HPDE6-E6E7 (cell line): Measurements from ENCODE around the gene PEMT.

Experiments used
- DNase-seq: peaks from one replicate; pipeline ENCODE4 v3.0.0; 2011; ENCODE audit warnings: missing footprints; ENCODE audit errors: extremely low spot score

Gene PEMT

DNA sequence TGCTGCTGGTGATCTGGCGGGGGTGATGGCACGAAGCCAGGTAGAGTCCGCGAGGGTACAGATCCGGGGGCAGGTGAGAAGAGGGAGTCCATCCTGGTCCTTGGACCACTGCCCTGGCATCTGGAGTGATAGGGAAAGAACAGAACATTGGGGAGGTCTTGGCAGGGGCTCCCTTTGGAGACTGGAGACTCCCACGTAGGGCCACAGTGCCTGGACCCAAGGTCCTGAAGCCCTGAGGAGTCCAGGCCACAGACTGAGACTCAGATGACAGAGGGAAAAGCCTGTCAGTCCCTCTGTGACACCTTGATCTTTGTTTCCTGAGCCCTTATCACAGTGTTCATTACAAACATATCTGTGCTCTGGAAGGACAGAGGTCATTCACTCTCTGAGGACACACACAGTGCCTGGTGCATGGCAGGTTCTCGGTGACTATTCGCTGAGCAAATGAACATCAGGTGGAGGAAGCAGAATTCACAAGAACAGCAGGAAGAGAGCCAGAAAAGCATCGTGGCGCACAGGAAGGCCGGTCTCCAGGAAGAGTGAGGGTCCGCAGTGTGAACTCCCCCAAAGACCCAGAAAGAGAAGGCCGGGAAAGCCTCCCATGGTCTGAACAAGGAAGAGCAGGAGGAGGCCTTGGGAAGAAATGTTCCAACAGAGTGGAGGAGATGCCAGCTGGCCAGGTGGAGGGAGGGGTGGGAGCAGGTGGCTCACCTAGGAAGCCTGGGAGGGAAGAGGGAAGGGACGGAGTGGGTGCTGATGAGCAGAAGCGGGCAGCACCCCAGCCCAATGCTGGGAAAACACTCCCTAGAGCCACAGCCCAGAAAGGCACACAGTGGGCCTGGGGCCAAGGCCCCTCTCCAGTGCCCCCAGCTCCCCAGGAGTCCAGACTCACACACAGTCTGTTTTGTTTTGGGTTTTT, 20.5 kb downstream of the PEMT start:
- DNase-seq, result no peak

DNA sequence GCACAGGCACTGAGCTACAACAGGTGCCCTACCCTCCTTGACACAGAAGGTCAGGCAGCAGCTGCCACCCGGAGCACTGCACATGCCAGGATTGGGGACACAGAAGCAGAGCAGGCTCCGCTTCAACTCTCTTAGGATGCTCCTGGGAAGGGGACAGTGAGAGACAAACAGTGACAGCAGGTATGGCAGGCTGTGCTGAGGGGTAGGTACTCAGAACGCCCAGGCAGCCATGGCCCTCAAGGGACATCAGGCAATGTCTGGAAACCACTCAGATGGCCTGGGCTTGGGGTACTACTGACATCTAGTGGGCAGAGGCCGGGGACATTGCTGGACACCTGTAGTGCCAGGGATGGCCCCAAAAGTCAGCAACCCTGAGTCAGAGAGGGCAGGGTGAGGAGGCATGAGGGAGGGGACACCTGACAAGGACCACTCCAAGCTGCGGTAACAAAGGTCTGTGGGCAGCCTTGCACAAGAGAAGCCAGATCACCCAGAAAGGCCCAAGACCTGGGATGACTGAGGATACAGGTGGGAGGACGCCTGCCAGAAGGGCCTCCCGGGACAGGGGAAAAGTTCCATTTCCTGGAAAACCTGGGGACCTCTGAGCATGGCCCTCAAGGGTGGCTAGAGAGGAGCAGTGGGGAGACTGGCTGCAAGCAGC, 21.2 kb downstream of the PEMT start:
- DNase-seq, result no peak

DNA sequence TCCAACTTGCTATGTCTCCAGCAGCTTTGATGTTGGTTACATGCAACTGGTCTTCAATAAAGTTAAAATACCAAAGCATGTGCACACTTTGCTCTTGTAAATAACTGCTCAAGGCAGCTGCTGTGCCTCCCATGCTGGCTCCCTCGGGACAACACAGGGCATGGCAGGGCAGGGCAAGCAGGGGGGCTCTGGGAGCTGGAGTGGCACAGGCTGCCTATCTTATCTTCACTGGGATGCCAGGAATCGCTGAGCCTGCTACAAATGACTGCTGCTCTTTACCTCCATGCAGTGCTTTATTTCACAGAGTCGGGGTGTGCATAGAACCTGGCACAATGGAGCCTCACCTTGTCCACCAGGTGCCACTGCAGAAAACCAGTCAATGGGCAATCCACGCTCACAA, 21.8 kb downstream of the PEMT start:
- DNase-seq, result no peak

DNA sequence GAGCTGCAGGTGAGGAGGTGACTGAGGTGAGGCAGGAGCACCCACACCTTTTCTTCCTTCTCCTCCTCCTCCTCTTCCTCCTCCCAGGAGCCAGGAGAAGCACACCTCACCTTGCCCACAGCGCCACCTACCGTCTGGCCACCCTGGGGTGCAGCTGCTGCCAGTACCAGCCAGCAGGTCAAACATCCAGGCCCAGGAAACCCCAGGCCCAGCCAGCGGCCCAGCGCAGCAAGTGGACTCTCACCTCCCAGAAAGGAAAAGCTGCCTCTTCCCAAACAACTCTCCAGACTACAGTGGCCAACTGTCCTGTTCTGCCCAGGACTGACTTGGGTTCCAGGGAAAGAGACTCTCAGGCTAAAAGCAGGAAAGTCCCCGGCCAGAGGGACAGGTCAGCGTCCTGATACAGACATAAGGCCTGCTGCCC, 22.7 kb downstream of the PEMT start:
- DNase-seq, result peak; percentile 67

DNA sequence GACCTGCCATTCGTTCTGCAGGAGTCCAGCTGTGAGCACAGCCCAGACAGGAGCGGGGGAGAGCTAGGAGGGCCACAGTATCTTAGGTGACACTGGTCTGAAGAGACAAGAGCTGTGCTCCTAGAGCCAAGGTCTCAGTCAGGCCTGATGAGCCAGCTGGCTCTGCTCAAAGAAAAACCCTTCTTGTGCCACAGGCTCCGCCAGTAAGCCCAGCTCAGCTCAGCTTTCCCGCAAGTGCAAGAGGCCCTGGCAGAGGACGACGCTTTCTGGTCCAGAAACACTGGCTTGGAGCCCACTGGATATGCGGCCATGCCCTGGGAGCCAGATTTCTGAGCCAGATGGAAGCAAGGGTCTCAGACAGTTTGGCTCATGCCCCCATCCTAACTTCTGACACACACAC, 23.9 kb downstream of the PEMT start:
- no peak for DNase-seq

DNA sequence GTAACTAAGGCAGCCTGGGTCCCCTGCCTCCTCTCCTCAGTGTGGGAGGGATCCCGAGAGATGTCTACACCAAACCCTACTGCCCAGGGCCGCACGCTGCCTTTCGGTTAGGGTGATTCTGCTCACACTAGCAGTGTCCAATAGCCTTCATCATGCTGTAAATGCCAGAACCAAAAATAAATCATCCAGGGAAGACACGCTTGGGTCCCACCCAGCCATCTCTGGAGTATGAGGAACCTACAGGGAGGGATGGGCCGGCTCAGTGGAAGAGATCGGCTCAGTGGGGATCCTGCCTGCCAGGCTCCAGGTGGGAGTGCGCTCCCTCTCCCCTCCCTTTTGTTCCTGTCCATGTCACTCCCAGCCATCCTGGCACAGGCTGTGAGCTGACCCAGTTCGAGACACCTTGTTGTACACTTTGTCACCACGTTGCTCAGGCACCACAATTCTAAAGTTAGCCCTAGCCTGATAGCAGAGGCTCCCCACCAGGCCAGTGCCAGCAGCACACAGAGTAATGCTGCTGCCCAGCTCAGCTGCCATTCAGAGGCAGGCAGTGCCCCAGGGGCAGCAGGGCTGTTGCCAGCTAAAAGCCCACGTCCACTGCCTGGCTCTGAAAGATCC, 24.5 kb downstream of the PEMT start:
- no peak for DNase-seq

DNA sequence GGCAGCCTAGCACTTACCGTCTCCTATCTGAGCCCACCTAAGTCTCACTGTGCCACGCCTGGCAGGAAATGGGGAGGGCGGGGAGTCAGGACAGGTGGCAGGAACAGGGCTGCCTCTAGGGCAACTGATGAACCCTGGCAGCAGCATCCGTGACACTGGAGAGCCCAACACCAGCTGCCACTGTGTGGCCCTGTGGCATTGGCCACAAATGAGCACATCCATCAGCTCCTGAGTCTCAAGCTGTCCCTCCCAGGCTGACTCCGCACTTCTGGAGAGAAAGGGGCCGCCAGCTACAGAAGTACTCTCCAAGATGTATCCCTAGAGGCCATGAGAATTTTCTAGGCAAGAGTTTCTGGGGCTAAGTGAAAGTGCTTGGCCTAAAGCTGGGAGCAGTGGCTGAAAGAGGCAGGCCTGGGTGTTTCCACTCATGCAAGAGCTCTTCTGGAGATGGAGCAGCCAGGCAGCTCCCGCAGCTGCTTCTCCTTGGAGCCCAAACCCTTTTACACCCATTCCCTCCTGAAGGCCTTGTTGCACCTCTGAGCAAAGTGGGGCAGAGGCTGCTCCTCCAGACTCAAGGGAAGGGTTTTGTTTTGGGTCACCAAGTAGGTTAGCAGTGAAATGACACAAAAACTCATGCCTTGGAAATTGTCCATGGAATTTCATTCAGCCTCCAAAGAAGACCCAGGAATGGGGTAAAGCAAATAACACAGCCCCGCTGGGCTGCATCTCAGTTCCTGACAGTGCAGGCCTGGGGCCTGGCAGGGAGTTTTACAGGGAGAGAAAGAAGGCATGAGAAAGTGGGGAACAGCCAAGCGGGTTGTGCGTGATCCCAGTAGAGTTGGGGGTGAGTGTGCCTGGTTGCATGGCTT, 25.8 kb downstream of the PEMT start:
- no peak for DNase-seq

DNA sequence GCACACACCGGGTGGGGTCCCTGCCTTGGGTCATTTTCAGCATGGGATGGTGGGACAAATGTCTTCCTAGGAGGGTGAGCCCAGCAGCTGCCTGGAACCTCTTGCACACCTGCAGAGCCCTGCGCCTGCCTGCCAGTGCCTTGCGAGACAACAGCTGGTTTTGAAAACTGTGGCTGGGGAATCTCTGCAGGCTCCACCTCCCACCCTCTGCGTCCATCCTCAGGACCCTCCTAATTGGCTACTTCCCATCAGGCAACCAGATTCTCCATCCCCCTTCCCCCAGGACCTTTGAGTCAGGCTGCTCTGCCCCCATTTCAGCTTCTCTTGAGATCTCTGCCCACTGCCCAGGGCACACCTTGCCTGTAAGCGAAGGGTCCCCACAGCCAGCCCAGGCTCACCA, 26.6 kb downstream of the PEMT start:
- DNase-seq, result no peak

DNA sequence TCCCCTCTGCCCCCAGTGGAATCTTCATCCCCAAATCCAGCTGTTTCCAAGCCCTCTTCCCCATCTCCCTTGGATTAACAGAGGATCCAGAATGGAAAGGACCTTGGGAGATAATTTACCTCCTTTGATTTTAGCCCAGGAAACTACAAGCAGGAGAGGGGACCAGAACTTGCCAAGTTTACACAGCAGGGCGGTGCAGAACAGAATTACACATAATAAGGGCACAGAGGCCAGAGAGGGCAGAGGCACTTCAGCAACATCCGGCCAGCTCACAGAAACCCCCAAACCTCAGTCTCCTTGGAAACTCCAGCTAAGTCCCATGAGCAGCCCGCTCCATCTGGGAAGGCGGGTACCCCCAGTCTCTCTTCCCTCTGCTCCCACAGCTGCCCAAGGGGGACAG, 27.2 kb downstream of the PEMT start:
- no peak for DNase-seq

DNA sequence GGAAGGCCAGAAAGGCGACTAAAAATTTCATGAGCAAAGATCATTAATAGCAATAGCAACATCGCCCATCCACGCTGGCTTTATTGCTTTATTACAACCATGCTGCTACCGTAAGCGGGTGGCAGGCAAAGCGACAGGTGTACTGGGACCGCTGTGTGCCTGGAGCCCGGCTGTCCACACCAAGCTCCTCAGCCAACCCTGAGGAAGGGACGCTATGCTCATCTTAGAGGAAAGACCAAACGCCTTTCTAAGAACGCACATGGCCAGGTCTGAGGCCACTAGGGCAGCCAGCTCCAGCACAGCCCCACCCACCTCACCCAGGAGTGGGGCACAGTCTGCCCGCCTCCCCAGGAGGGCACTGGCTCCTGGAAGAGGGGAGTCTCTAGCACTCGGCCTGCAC, 28.0 kb downstream of the PEMT start:
- DNase-seq, result no peak

DNA sequence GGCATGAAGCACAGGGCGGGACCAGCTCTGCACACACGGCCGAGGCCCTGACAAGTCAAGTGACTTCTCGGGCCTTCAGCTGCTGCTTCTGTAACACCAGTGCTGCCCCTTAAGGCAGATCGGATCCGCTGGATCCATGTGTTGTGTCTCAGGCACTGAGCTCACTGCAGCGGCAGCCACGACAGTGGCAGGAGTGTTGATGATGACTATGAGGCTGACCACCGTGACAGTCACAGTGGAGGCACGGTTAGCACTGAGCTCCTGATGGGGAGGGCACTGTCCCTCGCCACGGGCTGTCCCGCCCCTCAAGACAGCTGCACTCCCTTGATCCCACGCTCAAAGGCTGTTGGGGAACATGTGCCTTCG, 29.4 kb downstream of the PEMT start:
- DNase-seq, result no peak

DNA sequence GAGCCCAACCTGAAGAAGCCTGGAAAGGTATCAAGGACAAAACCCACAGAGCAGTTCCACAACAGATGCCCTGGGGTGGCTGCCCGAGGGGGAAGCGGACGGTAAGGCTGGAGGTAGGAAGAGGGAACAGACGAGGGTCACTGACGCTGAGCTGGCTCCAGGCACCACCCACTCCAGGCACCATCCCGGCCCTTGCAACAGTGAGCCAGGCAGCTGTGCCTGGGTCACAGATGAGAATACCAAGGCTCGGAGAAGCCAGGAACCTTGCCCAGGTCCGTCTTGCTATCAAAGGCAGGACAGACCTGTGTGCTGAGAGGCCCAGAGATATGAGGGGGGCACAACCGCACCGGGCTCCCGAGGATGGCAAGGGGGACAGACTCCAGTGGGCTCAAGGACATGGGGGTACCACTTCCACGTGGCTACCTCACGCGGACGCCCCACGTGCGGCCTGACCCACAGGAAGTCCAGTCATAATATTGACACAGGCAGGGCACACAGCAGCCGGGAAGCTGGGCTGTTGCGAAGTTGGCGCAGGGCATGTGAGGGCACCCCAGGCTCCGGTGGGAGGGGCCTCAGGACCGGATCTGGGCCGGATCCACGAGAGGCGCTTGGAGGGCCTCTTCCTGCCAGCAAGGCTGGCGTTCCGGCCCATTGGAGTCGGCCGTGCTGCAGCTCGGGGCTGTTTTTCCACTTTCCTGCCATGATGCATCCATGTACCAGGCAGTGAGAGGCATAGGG, 29.9 kb downstream of the PEMT start:
- no peak for DNase-seq

DNA sequence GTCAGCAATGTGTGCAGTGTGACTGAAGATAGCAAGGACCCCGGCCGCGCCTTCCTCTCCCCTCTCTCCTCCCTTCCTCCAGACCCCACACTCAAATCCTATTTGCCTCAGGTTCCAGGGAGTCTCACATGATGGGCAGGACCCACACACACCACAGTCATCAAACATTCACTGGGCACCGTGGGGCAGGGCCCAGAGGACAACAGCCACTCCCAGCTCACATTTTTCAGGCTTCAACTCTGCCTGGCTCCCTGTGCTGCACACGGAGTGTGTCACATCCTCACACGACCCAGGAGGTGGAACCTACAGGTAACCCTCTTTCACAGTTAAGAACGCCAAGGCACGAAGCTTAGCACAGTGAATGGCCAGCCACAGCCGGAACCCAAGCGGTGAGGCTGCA, 30.5 kb downstream of the PEMT start:
- no peak for DNase-seq

DNA sequence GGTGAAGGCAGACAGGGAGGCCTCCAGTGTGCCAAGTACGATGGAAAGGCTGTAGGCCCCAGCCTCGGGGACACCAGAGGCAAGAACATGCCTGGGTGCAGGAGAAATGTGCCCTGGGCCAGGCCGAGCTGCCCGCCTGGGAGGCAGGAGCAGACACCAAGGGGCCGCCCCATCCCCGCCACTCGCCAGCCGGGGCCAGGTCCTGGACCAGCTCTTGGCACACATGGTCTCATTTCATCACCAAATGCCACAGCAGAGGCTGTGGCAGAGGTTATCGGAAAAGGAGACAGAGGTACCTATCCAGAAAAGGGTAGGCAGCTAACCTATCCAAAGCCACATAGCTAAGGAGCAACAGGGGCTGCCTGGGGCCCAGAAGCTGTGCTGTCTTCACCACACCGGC, 31.3 kb downstream of the PEMT start:
- DNase-seq, result no peak

DNA sequence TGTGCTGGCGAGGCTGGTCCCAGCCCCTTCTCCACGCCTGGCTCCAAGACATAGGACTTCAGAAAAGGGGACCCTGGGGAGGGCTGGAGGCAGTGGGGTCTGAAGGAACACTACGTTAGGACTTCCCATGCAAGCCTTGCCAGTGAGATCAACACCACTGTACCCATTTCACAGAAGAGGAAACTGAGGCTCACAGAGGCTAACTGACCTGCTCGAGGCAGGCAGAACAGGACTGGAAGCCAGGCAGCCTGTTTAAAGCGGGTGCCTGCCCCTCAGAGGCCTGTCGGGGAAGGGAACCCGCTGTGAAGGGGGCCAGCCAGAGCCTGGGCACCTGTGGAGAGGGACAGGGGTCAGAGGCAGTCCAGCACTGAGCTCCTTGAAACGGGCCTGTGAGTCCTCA, 32.3 kb downstream of the PEMT start:
- DNase-seq, result no peak

DNA sequence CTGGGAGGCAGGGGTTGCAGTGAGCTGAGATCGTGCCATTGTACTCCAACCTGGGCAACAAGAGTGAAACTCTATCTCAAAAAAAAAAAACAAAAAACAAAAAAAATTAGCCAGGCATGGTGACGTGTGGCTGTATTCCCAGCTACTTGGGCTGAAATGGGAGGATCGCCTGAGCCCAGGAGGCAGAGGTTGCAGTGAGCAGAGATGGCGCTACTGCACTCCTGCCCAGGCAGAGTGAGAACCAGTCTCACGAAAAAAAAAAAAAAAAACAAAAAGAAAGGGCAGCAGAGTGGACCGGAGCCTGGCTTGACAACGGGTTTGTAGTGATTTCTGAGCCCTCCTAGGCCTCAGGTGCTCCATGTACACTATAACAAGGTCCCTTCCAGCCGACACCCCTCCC, 33.1 kb downstream of the PEMT start:
- no peak for DNase-seq

DNA sequence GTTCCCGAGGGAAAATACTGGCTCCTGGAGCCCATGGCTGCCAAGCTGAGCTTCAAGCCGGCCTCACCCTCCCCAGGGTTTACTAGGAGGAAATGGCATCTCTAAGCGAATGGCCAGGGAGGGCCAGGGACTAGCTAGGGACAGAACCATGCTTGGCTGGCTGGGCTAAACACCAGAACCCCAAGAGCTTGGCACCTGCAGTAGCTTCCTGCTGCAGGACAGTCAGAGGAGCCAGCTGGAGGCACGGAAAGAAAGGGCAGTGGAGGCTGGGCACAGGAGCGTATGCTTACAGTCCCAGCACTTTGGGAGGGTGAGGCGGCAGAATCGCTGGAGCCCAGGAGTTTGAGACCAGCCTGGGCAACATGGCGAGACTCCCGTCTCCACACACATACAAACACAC, 33.7 kb downstream of the PEMT start:
- DNase-seq, result no peak

DNA sequence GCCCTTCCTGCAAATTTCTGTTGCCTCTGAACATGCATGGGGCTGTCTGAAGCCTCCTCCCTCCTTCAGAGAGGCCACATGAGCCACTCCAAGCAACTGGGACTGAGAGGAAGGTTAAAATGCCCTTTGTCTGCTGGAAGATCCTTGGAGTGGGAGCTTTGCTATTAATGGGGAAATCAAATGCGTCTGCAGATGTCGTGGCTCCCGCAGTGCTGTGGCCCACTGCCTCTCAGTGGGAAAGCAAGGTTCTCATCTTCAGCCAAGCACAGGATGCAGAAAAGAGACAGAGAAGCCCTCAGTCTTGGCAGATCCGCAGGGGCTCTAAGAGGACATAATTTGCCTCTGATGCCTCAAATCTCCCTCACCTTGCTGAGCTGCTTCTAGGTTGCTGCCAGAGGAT, 34.8 kb downstream of the PEMT start:
- DNase-seq, result no peak

DNA sequence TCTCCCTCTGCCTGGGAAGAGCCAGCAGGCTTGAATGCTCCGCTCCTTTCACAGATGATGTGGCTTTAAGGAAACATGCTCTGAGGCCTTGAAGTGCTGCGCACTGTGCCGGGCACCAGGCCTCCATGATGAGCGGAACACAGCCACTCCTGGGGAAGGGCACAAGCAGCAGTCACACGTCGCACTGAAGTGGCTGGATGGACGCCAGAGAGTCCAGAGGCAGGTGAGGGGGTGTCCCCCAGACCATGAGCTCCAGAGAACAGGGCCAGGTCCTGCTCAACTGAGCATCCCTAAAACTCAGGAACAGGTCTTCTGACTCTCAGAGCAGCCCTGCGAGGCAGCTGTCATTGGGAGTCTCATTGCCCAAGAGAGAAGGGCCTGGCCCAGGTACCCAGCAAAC, 35.6 kb downstream of the PEMT start:
- no peak for DNase-seq

DNA sequence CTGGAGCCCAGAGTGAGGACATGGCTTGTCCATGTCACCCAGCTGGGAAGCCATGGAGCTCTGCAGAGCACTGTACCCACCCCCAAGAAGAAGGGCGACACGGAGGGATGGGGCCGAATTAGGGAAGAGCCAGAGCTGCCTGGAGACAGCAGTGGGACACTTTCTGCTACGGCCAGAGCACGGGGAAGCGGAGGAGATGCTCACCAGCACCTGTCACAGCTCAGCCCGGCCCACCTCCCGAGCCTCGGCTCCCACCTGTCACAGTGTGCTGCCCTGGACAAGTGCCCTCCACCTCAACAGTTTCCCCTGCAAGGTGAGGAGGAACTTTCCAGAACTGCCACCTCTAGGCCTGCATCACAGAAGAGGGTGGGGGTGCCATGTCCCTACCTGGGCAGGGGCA, 36.4 kb downstream of the PEMT start:
- no peak for DNase-seq

DNA sequence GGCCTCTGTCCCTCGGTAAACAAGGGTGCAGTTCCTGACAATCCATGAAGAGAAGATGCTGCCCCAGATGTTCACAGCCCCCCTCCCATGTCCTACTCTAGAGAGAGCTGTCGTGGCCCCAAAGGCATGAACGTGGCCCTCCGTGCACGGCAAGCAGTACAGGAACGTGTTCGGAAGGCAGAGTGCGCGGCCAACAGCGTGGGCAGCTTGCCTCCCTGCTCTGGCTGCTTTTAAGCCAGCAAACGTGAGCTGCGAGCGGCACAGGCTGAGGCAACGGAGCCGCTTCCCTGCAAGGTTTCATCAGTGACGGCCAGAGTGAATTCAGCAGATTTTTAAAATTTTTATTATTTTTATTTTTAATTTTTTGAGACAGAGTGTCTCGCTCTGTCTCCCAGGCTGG, 37.2 kb downstream of the PEMT start:
- no peak for DNase-seq
